NCI-H2081 (cell line): ENCODE measurements around the gene FCGBP.
"Not testable (repeated sequence)": the region's sequence is repeated elsewhere in the genome, so short reads cannot be mapped to it uniquely, and the experiment has no call there.

Experiments
- DNase-seq, 2 experiments: peaks; one replicate each; lab custom pipeline; 2025; lab: John Stamatoyannopoulos, UW

FCGBP gene

GRCh38 chr19:39890755-39891551 lies 43.5 kb downstream of the FCGBP start:
- no peak for DNase-seq

- DNase-seq, result not testable (repeated sequence)
These were observed 44.3 kb downstream of the FCGBP start for GRCh38 chr19:39889872-39890754.

GRCh38 chr19:39887456-39887951 lies 46.9 kb downstream of the FCGBP start:
- not testable (repeated sequence) for DNase-seq

- DNase-seq, result not testable (repeated sequence)
These were observed 48.4 kb downstream of the FCGBP start for GRCh38 chr19:39885821-39886554.

- DNase-seq, result not testable (repeated sequence)
These were observed 49.7 kb downstream of the FCGBP start for GRCh38 chr19:39884721-39885120.
